Type B pancreatic cell (in vitro differentiated cells): ENCODE results near the gene FAT2. TPM values are rescaled to one million over a fixed set of nuclear protein-coding genes. Genes with fewer than 3 reads are reported as not detected.

Source experiments
- DNase-seq: peaks from one replicate; pipeline ENCODE4 v3.0.0; 2021; ENCODE audit warnings: mixed read lengths; ENCODE audit not compliant: unreplicated experiment; ENCODE audit errors: extremely low spot score
- H3K27ac Mint-ChIP-seq: 2 replicates; pipeline ENCODE4 v1.8.0; 2021; ENCODE audit warnings: mild to moderate bottlenecking, mixed read lengths
- H3K27me3 Mint-ChIP-seq: 2 replicates; pipeline ENCODE4 v1.8.0; 2021; ENCODE audit warnings: mixed read lengths
- H3K36me3 Mint-ChIP-seq: 2 replicates; pipeline ENCODE4 v1.8.0; 2021; ENCODE audit warnings: mixed read lengths
- H3K4me1 Mint-ChIP-seq: one replicate; pipeline ENCODE4 v1.8.0; 2021; ENCODE audit warnings: mixed read lengths; ENCODE audit not compliant: unreplicated experiment
- H3K4me3 Mint-ChIP-seq: 2 replicates; pipeline ENCODE4 v1.8.0; 2021; ENCODE audit warnings: mild to moderate bottlenecking, mixed read lengths
- H3K9me3 Mint-ChIP-seq: 2 replicates; pipeline ENCODE4 v1.8.0; 2021; ENCODE audit warnings: mixed read lengths
- CTCF ChIP-seq: fragments of 200-600 bp; sonication (generic); conservative IDR thresholded peaks from 2 replicates; pipeline ENCODE4 v1.5.0; 2021; ENCODE audit warnings: antibody characterized with exemption, mild to moderate bottlenecking
- total RNA-seq: library from RNA; stranded (reverse); gene quantifications from 2 replicates; pipeline ENCODE4 v1.2.1, GENCODE V29; 2021; ENCODE audit warnings: low replicate concordance

FAT2 gene
- total RNA-seq, 1 donor from 2014 or later: 0.80 TPM

- peaks cover 20% of the 10 kb centered on the region for H3K4me1 Mint-ChIP-seq
- no peak for TF ChIP-seq CTCF
- H3K36me3 Mint-ChIP-seq: no peaks in the 10 kb centered on the region
- no peak overlapping the region for H3K4me3 Mint-ChIP-seq
- no peak overlapping the region for H3K27ac Mint-ChIP-seq
- DNase-seq: no peak
- peaks cover 4% of the 10 kb centered on the region for H3K27me3 Mint-ChIP-seq
- H3K9me3 Mint-ChIP-seq: no peaks in the 10 kb centered on the region
Observed at GRCh38 chr5:151617841-151618710, 26.9 kb upstream of the FAT2 start.

GRCh38 chr5:151617383-151617840 is 26.3 kb upstream of the FAT2 start:
- Mint-ChIP-seq H3K4me3 (no peak overlapping the region), H3K9me3 (no peaks in the 10 kb centered on the region), H3K36me3 (no peaks in the 10 kb centered on the region), H3K27me3 (peaks cover 4% of the 10 kb centered on the region), H3K27ac (no peak overlapping the region), H3K4me1 (peaks cover 21% of the 10 kb centered on the region)
- TF ChIP-seq CTCF: no peak
- no peak for DNase-seq

GRCh38 chr5:151615431-151615830 is 24.3 kb upstream of the FAT2 start:
- H3K4me1 Mint-ChIP-seq: peaks cover 17% of the 10 kb centered on the region
- no peaks in the 10 kb centered on the region for H3K36me3 Mint-ChIP-seq
- no peak for TF ChIP-seq CTCF
- H3K9me3 Mint-ChIP-seq: no peaks in the 10 kb centered on the region
- peak overlapping the region; percentile 7 for H3K4me3 Mint-ChIP-seq
- no peaks in the 10 kb centered on the region for H3K27me3 Mint-ChIP-seq
- peak overlapping the region; percentile 60 for H3K27ac Mint-ChIP-seq
- DNase-seq: no peak

- peaks cover 11% of the 10 kb centered on the region for H3K4me1 Mint-ChIP-seq
- no peak for TF ChIP-seq CTCF
- no peak overlapping the region for H3K27ac Mint-ChIP-seq
- no peaks in the 10 kb centered on the region for H3K36me3 Mint-ChIP-seq
- H3K27me3 Mint-ChIP-seq: no peaks in the 10 kb centered on the region
- no peaks in the 10 kb centered on the region for H3K9me3 Mint-ChIP-seq
- H3K4me3 Mint-ChIP-seq: no peak overlapping the region
- no peak for DNase-seq
Observed at GRCh38 chr5:151614565-151614964, 23.4 kb upstream of the FAT2 start.

GRCh38 chr5:151612689-151613427 is 21.7 kb upstream of the FAT2 start:
- H3K36me3 Mint-ChIP-seq: no peaks in the 10 kb centered on the region
- H3K9me3 Mint-ChIP-seq: no peaks in the 10 kb centered on the region
- no peaks in the 10 kb centered on the region for H3K27me3 Mint-ChIP-seq
- H3K4me3 Mint-ChIP-seq: no peak overlapping the region
- TF ChIP-seq CTCF: no peak
- H3K4me1 Mint-ChIP-seq: peaks cover 11% of the 10 kb centered on the region
- DNase-seq: no peak
- H3K27ac Mint-ChIP-seq: peak overlapping the region; percentile 34
